GM10248 (cell line): ENCODE measurements around the gene GTF3C4.

Source experiments
- CTCF ChIA-PET: fragments of 300-600 bp; sonication (Branson Sonifier 250); formaldehyde crosslinking; extraction: SDS; loops from one replicate; lab custom pipeline; 2021; ENCODE audit warnings: antibody characterized with exemption; lab: Yijun Ruan, JAX
- POLR2A ChIA-PET: fragments of 350-650 bp; sonication (Branson Sonifier 250); formaldehyde crosslinking; extraction: SDS; loops from one replicate; lab custom pipeline; 2020; ENCODE audit warnings: antibody characterized with exemption; lab: Yijun Ruan, JAX
- DNase-seq: peaks from one replicate; pipeline ENCODE4 v3.0.0; 2012; ENCODE audit errors: extremely low spot score
- TF ChIP-seq, protein P1 (sequence below): IDR thresholded peaks from 2 replicates; pipeline ENCODE4 v1.5.1; 2012; ENCODE audit warnings: mild to moderate bottlenecking, low read depth; ENCODE audit errors: extremely low read depth, missing control alignments, control extremely low read depth

GTF3C4 gene

DNA sequence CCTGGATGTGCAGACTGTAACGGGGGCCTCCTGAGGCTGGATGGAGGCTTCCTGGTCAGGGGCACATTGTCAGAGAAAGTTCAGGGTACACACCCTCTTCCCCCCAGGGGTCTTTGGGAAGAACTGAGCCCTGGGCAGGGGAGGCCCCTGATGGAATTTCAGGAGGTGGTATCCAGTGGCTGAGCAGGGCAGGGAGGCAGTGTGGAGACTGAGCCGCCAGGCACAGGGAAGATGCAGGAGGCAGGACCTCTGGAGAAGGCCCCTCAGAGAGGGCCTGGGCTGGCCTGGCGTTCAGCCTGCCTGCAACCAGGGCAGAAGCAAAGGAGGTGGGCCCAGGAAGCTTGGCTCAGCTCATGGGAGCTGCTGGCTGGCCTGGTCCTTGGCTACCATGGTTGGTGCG lies 53.5 kb downstream of the GTF3C4 start:
- POLR2A ChIA-PET = no interaction called here
- CTCF ChIA-PET = no interaction called here
- DNase-seq = no peak
- TF ChIP-seq, protein P1, sequence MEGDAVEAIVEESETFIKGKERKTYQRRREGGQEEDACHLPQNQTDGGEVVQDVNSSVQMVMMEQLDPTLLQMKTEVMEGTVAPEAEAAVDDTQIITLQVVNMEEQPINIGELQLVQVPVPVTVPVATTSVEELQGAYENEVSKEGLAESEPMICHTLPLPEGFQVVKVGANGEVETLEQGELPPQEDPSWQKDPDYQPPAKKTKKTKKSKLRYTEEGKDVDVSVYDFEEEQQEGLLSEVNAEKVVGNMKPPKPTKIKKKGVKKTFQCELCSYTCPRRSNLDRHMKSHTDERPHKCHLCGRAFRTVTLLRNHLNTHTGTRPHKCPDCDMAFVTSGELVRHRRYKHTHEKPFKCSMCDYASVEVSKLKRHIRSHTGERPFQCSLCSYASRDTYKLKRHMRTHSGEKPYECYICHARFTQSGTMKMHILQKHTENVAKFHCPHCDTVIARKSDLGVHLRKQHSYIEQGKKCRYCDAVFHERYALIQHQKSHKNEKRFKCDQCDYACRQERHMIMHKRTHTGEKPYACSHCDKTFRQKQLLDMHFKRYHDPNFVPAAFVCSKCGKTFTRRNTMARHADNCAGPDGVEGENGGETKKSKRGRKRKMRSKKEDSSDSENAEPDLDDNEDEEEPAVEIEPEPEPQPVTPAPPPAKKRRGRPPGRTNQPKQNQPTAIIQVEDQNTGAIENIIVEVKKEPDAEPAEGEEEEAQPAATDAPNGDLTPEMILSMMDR = no peak

DNA sequence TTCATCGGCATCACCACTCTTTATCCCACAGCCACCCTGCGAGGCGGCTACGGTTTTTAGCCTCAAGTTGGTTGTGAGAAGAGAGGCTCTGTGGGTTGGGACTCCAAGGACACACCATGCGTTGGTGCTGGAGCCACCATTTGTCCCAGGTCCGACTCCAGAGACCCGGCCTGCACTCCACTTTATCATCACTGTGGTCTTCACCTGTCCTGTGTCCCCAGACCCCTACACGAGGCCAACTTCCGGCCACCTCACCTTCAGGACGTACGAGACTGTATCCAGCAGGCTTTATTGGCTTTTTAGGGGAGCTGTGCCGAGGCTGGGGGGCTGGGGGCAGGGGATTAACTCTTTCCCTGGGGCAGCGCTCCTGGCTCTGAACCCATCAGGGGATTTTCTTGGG lies 55.0 kb downstream of the GTF3C4 start:
- POLR2A ChIA-PET = no interaction called here
- no peak for DNase-seq
- CTCF ChIA-PET = no interaction called here
- TF ChIP-seq, protein P1 = no peak

DNA sequence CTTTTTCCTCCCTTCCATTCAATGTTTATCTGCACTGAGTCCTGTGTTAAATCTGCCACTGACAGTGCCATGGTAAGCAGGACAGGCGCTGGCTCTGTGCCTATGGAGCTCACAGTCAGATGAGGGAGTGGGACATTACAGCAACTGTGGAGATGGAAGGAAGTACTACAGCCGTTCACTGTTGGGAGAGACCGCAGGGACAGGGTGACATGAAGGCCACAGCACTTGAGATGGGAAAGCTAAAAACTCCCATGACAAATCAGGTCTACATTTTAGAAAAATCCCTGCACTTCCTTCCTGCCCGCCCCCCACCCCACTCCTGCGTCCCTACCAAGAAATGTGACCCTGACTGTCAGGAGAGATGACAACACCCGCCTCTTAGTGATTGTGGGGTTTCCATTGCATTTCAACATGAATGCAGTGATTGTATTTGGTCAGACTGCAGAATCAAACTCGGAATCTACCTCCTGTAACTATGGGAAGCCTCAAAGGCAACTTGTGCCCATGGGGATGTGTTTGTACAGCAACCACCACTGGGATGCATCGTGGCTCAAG lies 56.4 kb downstream of the GTF3C4 start:
- ChIA-PET CTCF (no interaction called here), POLR2A (no interaction called here)
- no peak for DNase-seq
- TF ChIP-seq, protein P1 = no peak

DNA sequence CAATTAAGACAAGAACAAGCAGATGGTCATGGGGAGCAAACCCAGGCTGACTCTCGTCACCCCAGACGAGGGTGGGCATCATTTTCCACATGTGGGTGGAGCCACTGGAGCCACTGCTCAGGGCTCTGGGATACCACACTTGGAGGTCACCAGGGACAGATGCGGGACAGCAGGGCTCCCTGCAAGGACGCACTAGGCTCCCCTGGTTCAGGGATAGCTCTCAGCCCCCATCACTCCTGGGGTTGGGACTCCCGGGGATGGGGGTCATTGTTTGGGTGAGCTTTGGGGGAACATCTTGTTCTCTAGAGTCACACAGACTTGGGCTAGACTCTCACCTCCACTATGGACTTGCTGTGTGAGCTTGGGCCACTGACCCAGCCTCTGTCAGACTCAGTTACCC lies 57.8 kb downstream of the GTF3C4 start:
- DNase-seq = no peak
- CTCF ChIA-PET = interaction anchor here (1.3 kb wide), 1 partner anchor 8 kb away, joined by 3 read pairs; no protein-coding TSS in a partner anchor
- TF ChIP-seq, protein P1 = no peak
- POLR2A ChIA-PET = no interaction called here

DNA sequence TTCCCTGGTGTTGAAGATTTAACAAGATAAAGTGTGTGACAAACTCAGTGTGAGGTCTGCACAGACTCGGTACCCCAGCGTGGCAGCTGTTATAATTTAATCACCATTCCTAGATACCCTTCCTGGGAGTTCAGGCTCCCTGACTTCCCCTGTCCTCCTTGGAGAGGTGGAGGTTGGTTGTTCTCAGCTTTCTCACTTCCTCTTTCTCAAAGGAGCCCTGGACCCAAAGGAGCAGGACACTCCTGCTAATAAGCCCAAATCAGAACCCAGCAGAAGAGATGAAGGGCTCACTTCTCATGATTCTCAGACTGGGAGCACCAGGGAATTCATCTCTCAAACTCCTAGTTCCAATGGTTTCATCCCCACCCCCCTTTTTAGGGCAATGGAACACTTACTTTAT lies 58.2 kb downstream of the GTF3C4 start:
- POLR2A ChIA-PET = no interaction called here
- CTCF ChIA-PET = interaction anchor here (1.3 kb wide), 1 partner anchor 8 kb away, joined by 3 read pairs; no protein-coding TSS in a partner anchor
- no peak for DNase-seq

DNA sequence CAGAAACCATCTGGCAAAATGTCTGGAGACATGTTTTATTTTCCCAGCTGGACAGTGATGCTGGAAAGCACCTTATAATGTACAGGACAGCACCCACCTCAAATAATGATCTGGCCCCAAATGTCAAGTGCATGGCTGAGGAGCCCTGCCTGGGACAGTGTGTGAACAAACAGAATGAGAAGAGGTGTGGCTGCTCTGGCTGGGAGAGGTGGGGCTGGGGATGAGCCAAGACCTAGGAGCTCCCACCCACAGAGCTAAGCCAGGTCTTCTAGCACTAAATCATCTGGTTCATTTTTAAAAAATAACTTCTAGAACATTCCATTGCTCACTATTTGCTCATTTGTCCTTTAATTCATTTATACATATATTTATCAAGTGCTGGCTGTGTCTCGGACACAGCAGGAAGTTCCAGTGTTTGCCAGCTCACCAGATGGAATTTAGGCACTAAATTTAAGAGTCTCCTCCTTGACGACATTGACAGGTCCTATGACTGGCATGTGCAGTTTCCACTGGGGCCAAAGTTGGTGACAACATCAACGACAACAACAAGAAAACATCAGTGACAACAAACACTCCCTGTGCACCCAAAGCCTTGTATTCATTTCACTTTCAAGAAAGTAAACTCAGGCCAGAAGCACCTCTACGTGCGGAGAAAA lies 59.1 kb downstream of the GTF3C4 start:
- ChIA-PET POLR2A (no interaction called here), CTCF (interaction anchor here (1.0 to 1.3 kb wide), 2 partner anchors 9 to 11 kb away, joined by 3 read pairs; no protein-coding TSS in a partner anchor)
- no peak for DNase-seq
- TF ChIP-seq, protein P1 = no peak

More for the DNA sequence above, 58.2 kb downstream of the GTF3C4 start:
- TF ChIP-seq, protein P1 = no peak
